HepG2 (cell line): Measurements from ENCODE around the gene TESK1.
"Not testable (repeated sequence)": the region's sequence is repeated elsewhere in the genome, so short reads cannot be mapped to it uniquely, and the experiment has no call there.

Source experiments
- ZBTB7A ChIP-seq: sonication (generic); formaldehyde crosslinking; IDR thresholded peaks from 2 replicates; pipeline ENCODE4 v1.8.0; 2022; ENCODE audit warnings: mild to moderate bottlenecking, missing genetic modification reagents
- TF ChIP-seq, protein P1 (sequence below), 2 experiments: sonication (generic) in 1 of 2; formaldehyde crosslinking in 1 of 2; IDR thresholded peaks; 2 replicates each; pipeline versions ENCODE4 v1.5.1 to v1.6.1; 2011 to 2020; ENCODE audit warnings: borderline replicate concordance in 1 of 2, low read depth in 1 of 2, low read length in 1 of 2, mild to moderate bottlenecking in 1 of 2, missing genetic modification reagents in 1 of 2, moderate library complexity in 1 of 2
- TF ChIP-seq, protein P2 (sequence below): sonication (generic); formaldehyde crosslinking; IDR thresholded peaks from 2 replicates; pipeline ENCODE4 v1.4.0; 2020; ENCODE audit warnings: missing genetic modification reagents

DNA sequence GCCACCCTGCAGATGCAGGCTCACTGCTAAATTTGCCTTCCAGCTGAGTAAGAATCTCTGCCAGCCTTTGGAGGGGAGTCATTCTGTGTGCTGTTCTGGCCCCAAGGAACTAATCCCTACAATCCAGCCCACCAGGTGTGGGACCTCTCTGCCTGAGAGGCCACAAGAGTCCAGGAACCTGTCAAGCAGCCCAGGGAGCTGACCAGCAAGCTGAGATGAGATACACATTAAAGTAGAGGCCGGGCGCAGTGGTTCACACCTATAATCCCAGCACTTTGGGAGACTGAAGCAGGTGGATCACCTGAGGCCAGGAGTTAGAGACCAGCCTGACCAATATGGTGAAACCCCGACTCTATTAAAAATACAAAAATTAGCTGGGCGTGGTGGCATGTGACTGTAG is 7.0 kb downstream of the TESK1 start:
- TF ChIP-seq, protein P1, sequence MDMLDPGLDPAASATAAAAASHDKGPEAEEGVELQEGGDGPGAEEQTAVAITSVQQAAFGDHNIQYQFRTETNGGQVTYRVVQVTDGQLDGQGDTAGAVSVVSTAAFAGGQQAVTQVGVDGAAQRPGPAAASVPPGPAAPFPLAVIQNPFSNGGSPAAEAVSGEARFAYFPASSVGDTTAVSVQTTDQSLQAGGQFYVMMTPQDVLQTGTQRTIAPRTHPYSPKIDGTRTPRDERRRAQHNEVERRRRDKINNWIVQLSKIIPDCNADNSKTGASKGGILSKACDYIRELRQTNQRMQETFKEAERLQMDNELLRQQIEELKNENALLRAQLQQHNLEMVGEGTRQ (IDR thresholded peaks at IDR 0.05; ENCODE audit: low read depth, low read length), result not testable (repeated sequence)
- TF ChIP-seq, protein P1 (CRISPR knock-in tag; IDR thresholded peaks at IDR 0.05; ENCODE audit: borderline replicate concordance), result not testable (repeated sequence)
- TF ChIP-seq ZBTB7A (CRISPR knock-in tag), result not testable (repeated sequence)
- TF ChIP-seq, protein P2, sequence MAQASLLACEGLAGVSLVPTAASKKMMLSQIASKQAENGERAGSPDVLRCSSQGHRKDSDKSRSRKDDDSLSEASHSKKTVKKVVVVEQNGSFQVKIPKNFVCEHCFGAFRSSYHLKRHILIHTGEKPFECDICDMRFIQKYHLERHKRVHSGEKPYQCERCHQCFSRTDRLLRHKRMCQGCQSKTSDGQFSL, result not testable (repeated sequence)
